Measurements from ENCODE around the gene CTNNAL1.

- TF ChIP-seq MYC (IDR thresholded peaks at IDR 0.05; ENCODE audit: low read depth, low read length) (no peak), MAX (IDR thresholded peaks at IDR 0.05; ENCODE audit: insufficient read depth, insufficient read length) (no peak), CTCF (IDR thresholded peaks at IDR 0.05; ENCODE audit: extremely low read depth in 1 of 2, insufficient read depth in 1 of 2, low read depth in 1 of 2, low read length in 2 of 2) (no peak), EZH2 (IDR thresholded peaks at IDR 0.05; ENCODE audit: borderline replicate concordance, low read depth, low read length, severe bottlenecking) (no peak), GATA2 (IDR thresholded peaks at IDR 0.05; ENCODE audit: insufficient read depth, insufficient read length, low read depth, low read length) (no peak), POLR2AphosphoS5 (IDR thresholded peaks at IDR 0.05; ENCODE audit: insufficient read depth, low read depth, low read length) (no peak)
Measured at GRCh38 chr9:108924466-108924865, 88.8 kb downstream of the CTNNAL1 start.
